Loucy (cell line): ENCODE measurements around the gene NID2.

Source experiments
- H2AFZ ChIP-seq: fragments of 200-600 bp; sonication (generic); 2 replicates; pipeline ENCODE4 v1.6.0; 2016; ENCODE audit warnings: antibody characterized with exemption, mild to moderate bottlenecking, low read length, moderate library complexity
- H3F3A ChIP-seq: fragments of 200-600 bp; 2 replicates; pipeline ENCODE4 v1.6.0; 2016; ENCODE audit warnings: antibody characterized with exemption, low read depth, mild to moderate bottlenecking
- H3K27me3 ChIP-seq: fragments of 200-600 bp; sonication (generic); 2 replicates; pipeline ENCODE4 v1.6.1; 2014; ENCODE audit warnings: low read length, mild to moderate bottlenecking; ENCODE audit not compliant: insufficient read depth, poor library complexity, severe bottlenecking
- H3K36me3 ChIP-seq: fragments of 200-600 bp; sonication (generic); 2 replicates; pipeline ENCODE4 v1.6.1; 2016; ENCODE audit warnings: low read length; ENCODE audit not compliant: insufficient read depth
- H3K4me1 ChIP-seq: fragments of 200-600 bp; sonication (generic); 2 replicates; pipeline ENCODE4 v1.5.1; 2014; ENCODE audit warnings: low read length, mild to moderate bottlenecking; ENCODE audit not compliant: insufficient read depth, poor library complexity, severe bottlenecking
- H3K4me2 ChIP-seq: fragments of 200-600 bp; sonication (generic); 2 replicates; pipeline ENCODE4 v1.6.0; 2014; ENCODE audit warnings: antibody characterized with exemption, low read length, low read depth, mild to moderate bottlenecking; ENCODE audit not compliant: poor library complexity, severe bottlenecking
- H3K4me3 ChIP-seq: fragments of 200-600 bp; sonication (generic); 2 replicates; pipeline ENCODE4 v1.5.1; 2014; ENCODE audit warnings: low read length, mild to moderate bottlenecking, mixed read lengths; ENCODE audit not compliant: poor library complexity, severe bottlenecking
- H3K79me2 ChIP-seq: fragments of 200-600 bp; sonication (generic); 2 replicates; pipeline ENCODE4 v1.6.1; 2014; ENCODE audit warnings: low read length; ENCODE audit not compliant: insufficient read depth
- H3K9ac ChIP-seq: fragments of 200-600 bp; sonication (generic); 2 replicates; pipeline ENCODE4 v1.6.0; 2014; ENCODE audit warnings: mild to moderate bottlenecking, low read depth, low read length, moderate library complexity; ENCODE audit not compliant: poor library complexity, severe bottlenecking
- H3K9me2 ChIP-seq: fragments of 200-600 bp; sonication (generic); replicated peaks from 2 replicates; pipeline ENCODE4 v1.6.1; 2016; ENCODE audit warnings: low read depth, low read length, mixed read lengths
- H3K9me3 ChIP-seq: fragments of 200-600 bp; sonication (generic); 2 replicates; pipeline ENCODE4 v1.6.1; 2014; ENCODE audit warnings: mild to moderate bottlenecking, antibody characterized with exemption, low read length, low read depth; ENCODE audit not compliant: insufficient read depth
- H4K20me1 ChIP-seq: fragments of 200-600 bp; sonication (generic); 2 replicates; pipeline ENCODE4 v1.6.0; 2014; ENCODE audit warnings: antibody characterized with exemption, low read length, mild to moderate bottlenecking; ENCODE audit not compliant: insufficient read depth, poor library complexity, severe bottlenecking
- CTCF ChIP-seq: fragments of 200-600 bp; sonication (generic); conservative IDR thresholded peaks from 2 replicates; pipeline ENCODE4 v1.5.1; 2014; ENCODE audit warnings: mild to moderate bottlenecking, antibody characterized with exemption, low read length
- EZH2phosphoT487 ChIP-seq: fragments of 200-600 bp; IDR thresholded peaks from 2 replicates; pipeline ENCODE4 v1.6.1; 2018; ENCODE audit warnings: antibody characterized with exemption, mild to moderate bottlenecking, moderate library complexity, borderline replicate concordance

Gene NID2

GRCh38 chr14:52095794-52096193, 26.9 kb upstream of the NID2 start:
- Histone ChIP-seq H3K9me2 (no peaks in the 10 kb centered on the region), H4K20me1 (no peaks in the 10 kb centered on the region), H3K79me2 (no peaks in the 10 kb centered on the region), H3K9me3 (no peaks in the 10 kb centered on the region), H3K9ac (no peak overlapping the region), H3K4me2 (no peak overlapping the region), H3F3A (no peaks in the 10 kb centered on the region), H3K4me1 (peaks cover 4% of the 10 kb centered on the region), H3K27me3 (no peaks in the 10 kb centered on the region), H3K4me3 (no peak overlapping the region), H3K36me3 (no peaks in the 10 kb centered on the region), H2AFZ (no peak overlapping the region)
- no peak for TF ChIP-seq CTCF
- no peak for TF ChIP-seq EZH2phosphoT487

DNA sequence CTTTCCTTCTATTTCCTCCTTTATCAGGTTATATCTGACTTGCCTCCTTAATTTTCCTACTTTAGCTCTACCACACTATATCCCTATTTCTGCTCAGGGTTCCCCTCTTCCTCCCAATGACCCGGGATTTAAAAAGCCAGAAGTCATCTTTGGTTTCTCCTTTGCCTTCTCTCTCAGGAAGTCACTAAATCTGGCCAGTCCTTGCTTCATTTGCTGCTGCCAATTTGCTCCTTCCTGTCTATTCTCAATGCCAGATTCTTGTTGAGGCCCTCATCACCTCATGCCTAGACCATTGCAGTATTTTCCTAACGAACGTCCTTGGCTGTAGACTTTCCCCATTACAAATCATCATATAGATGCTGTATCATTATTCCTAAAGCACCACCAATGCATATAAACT, 26.5 kb upstream of the NID2 start:
- Histone ChIP-seq H3K36me3 (no peaks in the 10 kb centered on the region), H3K9ac (no peak overlapping the region), H2AFZ (no peak overlapping the region), H3K4me1 (peaks cover 7% of the 10 kb centered on the region), H3K4me2 (no peak overlapping the region), H3K9me2 (no peaks in the 10 kb centered on the region), H3K27me3 (no peaks in the 10 kb centered on the region), H3K79me2 (no peaks in the 10 kb centered on the region), H4K20me1 (no peaks in the 10 kb centered on the region), H3K4me3 (no peak overlapping the region), H3F3A (no peaks in the 10 kb centered on the region), H3K9me3 (no peaks in the 10 kb centered on the region)
- TF ChIP-seq EZH2phosphoT487 (no peak), CTCF (no peak)

- Histone ChIP-seq H3K79me2 (no peaks in the 10 kb centered on the region), H3K9ac (no peak overlapping the region), H3K4me1 (peaks cover 7% of the 10 kb centered on the region), H3K27me3 (no peaks in the 10 kb centered on the region), H3K9me3 (no peaks in the 10 kb centered on the region), H3K4me3 (no peak overlapping the region), H4K20me1 (no peaks in the 10 kb centered on the region), H3F3A (no peaks in the 10 kb centered on the region), H3K9me2 (no peaks in the 10 kb centered on the region), H3K4me2 (no peak overlapping the region), H2AFZ (no peak overlapping the region), H3K36me3 (no peaks in the 10 kb centered on the region)
- TF ChIP-seq CTCF (no peak), EZH2phosphoT487 (no peak)
These were observed 25.9 kb upstream of the NID2 start for GRCh38 chr14:52094546-52095271.
